Measurements from ENCODE around the gene SSNA1.
"Not testable (repeated sequence)": the region's sequence is repeated elsewhere in the genome, so short reads cannot be mapped to it uniquely, and the experiment has no call there.

The SSNA1 gene

GRCh38 chr9:137234055-137234697 lies 45.7 kb downstream of the SSNA1 start:
- DNase-seq = no peak

GRCh38 chr9:137234758-137235423 lies 46.4 kb downstream of the SSNA1 start:
- DNase-seq = no peak

DNA sequence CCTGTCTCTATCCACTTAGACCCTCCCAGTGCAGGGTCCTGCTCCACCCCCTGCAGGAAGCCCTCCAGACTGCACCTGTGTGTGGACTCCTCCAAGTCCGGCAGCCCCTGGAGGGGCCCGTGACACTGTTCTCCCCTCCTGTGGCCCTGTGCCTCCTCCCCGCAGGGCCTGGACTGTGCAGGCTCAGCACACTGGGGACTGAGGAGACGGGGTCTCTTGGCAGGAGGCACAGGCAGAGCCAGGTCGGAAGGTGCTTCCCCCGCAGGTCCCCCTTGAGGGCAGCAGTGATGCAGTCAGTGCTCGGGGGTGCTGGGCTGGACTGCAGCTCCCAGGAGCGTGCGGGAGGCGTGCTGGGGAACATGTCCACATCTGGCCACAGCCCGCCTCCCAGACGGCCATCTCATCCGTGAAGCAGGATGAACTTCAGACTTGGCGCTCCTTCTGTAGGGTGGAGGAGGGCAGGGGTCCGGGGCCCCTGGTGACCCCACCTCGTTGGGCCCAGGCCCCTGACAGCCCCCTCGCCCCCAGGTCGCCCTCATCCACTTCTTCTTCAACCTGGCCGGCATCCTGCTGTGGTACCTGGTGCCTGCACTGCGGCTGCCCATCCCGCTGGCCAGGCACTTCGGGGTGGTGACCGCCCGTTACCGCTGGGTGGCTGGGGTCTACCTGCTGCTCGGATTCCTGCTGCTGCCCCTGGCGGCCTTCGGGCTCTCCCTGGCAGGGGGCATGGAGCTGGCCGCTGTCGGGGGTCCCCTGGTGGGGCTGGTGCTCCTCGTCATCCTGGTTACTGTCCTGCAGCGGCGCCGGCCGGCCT lies 47.2 kb downstream of the SSNA1 start:
- no peak for DNase-seq

DNA sequence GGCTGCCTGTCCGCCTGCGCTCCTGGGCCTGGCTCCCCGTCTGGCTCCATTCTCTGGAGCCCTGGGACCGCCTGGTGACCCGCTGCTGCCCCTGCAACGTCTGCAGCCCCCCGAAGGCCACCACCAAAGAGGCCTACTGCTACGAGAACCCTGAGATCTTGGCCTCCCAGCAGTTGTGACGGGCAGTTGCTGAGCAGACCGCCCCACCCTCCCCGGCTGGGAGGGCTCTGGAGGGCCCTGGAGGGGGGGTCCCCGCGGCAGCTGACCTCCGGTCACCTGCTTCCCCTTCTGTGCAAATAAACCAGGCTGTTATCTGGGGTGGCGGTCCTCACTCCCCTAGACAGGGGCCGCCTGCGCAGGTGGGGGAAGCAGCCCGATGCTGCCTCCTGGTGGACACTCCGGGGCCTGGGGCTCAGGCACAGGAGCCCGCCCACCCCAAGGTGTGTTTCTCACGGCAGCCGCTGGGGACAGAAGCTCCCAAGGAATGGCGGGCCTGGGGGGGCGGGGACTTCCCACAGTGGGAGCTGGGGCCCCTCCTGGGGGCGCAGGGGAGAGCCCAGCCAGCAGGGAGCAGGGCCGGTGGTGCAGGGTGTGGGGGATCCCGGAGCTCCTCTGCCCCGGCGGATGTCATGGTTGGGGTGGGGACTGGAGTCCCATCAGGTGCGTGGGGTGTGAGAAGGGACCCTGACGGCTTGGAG lies 47.9 kb downstream of the SSNA1 start:
- DNase-seq = peak; percentile 72

DNA sequence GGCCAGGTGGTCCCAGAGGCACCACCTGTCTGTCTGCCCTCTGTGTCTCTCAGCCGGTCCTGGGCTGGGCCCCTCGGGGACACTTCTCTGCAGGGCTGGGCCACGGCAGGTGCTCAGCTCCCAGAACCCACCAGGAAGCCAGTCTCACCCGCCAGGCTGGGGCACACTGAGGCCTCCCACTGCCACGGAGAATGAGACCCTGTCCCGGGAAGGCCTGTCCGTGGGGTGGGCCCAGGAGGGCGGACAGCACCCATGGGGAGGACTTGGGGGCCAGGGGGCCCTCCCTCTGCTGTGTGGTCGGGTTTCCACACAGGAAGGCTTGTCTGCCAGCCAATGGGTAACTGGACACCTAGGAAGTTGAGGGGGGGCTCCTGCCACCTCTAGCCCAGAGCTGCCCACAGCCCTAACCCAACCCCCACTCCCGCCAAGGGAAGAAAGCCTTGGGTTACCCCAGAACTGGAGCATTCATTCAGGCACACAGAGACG lies 48.5 kb downstream of the SSNA1 start:
- no peak for DNase-seq

- peak; percentile 56 for DNase-seq
These were observed 49.6 kb downstream of the SSNA1 start for GRCh38 chr9:137237759-137238726.

- not testable (repeated sequence) for DNase-seq
These were observed 51.2 kb downstream of the SSNA1 start for GRCh38 chr9:137239541-137240200.

Data from NCI-H510A treated with DMSO at 0.1 percent for 48 hours (cell line).